HCEC 1CT (cell line): ENCODE results near the gene STK11.
A peak's percentile ranks its signal among the peaks of the same experiment; 100 is the strongest.
"Not testable (repeated sequence)": the region's sequence is repeated elsewhere in the genome, so short reads cannot be mapped to it uniquely, and the experiment has no call there.

Experiments
- DNase-seq: peaks from one replicate; pipeline ENCODE4 v3.0.0-alpha.2; 2017

The STK11 gene

DNA sequence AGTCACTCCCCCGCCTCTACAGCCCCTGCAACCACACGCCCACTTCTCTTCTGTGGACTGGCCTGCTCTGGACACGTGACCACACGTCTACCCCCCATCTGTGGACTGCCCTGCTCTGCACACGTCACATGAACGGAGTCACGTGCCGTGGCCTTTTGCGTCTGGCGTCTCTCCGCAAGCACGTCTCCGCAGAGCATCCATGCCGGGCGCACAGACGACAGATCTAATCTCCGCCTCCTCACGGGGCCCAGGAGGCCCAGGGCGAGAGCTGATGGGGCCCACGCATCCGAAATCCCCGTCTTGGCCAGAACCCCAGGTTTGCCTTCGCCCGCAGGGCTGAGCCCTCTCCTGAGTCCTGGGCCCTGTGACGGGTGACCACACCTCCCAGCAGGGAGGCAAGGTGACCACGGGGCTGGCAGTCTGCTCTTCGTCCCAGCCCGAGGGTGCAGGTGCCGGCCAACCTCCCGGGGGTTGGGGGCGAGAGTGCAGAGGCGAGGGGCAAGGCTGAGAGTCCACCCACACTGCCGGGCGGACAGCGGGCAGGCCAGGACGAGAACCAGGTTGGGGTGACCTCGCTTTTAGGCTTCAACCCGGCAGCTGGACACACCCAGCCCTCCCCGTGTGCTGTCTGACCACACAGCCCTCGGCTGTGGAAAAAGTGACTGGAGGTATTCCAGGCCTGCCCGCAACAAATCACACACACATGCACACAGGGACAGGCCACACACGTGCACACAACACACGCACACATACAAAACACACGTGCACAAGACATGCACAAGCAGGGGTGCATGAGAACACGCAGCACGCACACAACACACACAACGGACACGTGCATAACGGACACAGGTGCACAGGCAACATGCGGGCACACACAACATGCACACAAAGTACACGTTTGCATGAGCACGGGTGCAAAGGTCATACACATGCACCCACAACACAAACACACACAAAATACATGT lies 35.4 kb upstream of the STK11 start:
- peak; percentile 86 for DNase-seq

GRCh38 chr19:1170938-1171754 lies 34.4 kb upstream of the STK11 start:
- no peak for DNase-seq

DNA sequence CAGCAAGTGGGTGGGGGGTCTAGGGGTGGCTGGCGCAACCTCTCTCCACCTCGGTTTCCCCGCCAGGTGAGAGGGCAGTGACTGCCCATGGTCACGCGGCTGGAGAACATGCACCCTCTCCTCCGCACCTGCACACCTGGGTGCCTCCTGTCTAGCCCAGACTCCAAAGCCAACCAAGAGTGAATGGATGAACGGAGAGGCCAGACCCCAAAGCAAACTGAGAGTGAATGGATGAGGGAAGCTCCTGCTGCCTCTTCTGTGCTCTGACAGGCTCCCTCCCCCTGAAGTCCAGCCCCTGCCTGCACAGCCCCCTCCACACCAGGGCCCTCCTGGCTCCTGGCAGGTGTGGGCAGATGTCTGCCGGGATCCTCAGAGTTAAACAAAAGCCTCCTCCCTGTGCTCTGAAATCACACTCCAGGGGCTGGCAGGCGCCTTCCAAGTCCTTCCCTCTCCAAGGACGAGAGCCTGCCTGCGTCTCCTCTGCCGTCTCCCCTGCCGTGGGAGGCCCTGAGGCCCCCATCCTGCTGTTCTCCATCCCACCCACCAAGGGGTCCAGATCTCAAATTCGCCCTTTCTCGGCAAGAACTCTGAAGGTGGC lies 33.7 kb upstream of the STK11 start:
- no peak for DNase-seq

DNA sequence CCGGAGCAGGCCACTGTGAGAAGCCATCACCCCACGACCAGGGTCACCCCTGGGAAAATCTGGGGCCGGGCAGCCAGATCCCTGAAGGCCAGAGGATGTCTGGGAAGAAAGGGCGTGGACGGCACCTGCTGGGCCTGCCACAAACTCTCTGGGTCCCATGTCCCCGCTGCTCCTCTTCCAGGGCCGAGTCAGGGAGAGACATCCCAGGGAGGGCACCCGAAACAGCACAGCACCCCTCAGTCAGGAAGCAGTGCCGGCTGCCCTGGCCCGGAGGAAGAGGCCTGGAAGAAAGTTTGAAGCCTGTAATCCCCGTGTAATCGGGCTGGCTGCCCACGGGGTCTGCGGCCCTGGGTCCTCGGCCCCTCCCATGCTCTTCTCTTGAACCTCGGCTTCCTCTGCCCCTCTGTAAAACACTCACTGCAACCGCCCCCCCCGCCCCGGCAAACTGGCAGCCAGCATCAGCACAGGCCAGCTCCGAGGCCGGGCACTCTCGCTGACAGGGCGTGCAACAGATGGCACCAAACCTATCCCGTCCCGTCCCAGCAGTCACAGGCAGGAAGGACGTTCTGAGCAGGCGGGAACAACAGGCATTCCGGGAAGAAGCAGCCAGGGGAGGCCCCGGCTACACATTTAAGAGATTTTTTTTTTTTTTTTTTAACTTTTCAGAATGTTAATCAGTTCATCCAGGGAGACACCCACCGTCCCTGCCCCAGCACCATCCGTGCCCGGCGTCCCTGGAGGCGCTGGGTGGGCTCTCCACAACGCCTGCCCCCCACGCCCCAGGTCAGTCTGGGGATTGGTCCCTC lies 33.0 kb upstream of the STK11 start:
- DNase-seq, result peak; percentile 61

DNA sequence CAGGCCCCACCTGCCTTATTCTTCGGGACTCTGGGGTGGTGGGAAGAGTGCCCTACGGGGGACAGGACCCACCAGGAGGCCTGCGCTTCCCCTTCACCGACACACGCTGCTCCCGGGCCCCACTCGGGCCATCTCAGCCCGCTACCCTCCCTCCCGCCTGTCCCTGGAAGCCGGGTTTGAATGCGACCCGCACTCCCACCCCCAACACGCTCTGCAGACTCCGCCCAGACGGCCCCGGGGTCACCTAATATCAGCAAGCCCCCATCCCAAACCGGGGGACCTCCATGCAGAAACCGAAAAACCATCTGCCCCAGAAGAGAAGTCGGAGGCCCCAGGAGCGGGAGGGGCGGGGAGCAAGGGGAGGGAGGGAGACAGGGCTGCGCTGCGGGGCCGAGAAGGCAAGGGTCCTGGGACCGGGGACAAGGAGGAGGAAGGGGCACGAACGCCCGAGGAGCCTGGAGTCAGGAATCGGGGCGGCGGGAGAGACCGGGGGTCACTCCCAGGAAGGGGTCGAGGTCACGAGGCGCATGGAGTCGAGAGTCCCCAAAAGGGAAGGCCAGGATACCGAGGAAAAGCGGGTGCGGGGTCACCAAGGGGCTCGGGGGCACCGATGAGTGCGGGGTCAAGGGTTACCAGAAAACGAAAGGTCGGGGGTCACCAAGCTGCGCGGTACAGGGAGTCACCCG lies 32.3 kb upstream of the STK11 start:
- no peak for DNase-seq

DNA sequence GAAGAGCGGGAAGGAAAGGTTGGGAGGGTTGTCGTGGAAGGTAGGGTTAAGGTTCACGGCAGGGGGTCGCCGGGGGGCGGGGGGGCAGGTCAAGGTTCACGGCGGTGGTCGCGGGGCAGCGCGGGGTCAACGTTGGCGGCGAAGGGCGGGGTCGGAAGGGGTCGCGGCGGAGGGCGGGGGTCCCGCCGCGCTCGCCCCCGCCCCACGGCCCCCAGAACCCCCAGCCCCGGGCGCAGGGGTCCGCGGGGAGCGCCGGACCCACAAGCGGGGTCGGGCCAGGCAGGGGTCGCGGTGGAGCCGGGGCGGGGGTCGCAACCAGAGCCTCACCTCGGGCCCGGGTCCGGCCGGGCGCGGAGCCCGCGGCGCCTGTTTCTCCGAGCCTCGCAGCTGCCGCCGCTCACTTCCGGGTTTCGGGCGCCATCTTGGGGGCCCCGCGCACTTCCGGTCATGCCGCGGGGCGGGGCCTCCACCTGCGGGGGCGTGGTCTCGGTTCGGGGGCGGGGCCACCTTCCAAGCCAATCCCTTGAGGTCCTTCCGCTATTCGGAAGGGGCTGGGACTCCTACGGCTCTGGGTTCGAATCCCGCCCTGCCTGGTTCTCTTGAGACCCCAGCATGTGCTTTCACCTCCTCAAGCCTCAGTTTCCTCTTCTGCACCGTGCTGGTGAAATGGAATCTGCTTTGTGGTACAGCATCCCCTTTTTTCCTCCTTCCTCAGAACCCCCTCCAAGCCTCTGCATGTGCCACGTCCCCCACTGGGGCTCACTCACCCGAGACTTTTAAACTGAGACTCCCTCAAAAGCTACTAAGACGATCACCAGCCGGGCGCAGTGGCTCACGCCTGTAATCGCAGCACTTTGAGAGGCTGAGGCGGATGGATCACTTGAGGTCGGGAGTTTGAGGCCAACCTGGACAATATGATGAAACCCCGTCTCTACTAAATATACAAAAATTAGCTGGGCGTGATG lies 31.5 kb upstream of the STK11 start, which contains the start of gene SBNO2:
Gene SBNO2 (minus strand): TSS at position 424 of the 965 bp plus-strand sequence. CDS start 19,992 bp downstream, outside the sequence.
- peak; percentile 83 for DNase-seq

DNA sequence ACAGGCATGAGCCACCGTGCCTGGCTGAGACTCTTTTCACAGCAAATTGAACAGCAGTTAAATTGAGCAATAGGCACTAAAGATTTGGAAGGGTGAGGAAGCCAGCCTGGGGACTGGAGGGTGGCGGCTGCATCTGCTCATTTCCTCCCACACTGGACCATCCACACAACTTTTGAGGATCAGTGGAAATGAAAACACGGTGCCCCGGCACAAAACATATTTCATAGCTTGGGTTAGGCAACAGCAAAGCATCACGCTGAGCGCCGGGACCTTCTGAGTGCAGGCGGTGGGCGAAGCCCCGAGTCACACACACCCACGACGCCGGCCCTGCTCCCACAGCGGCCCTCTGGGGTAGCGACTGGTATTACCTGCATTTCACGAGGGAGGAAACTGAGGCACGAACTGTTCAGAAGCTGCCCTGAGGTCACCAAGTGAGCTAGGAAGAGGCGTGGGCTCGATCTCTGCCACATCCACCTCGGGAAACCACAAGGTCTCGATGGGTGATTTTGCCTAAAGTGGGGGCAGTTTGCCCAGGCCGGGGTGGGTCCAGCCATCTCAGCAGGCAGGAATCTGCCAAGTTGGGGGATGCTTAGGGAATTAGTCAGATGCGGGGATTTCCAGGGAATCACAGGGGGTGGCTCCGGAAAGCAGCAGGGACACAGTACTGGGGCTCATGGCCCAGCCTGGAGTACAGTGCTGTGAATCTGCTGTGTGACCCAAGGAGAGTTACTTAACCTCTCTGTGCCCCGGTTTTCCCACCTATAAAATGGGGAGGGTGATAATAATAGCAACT lies 28.1 kb upstream of the STK11 start:
- DNase-seq, result peak; percentile 93

- DNase-seq, result no peak
Measured at GRCh38 chr19:1181606-1182005, 24.0 kb upstream of the STK11 start.

DNA sequence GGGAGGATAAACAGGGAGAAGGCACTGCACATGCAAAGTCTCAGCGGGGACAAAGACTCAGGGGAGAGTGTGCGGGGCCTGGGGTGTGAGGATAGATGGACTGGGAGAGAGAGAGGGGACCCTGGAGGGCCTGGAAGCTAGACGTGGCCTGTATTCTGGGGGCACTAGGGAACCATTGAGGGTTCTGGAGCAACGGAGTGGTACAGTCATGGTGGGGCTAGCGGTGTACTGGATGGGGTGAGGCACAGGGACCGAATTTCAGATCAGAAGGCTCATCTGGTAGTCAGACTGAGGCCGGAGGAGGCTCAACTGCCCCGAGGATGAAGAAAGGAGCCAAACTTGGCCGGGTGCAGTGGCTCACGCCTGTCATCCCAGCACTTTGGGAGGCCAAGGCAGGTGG lies 23.5 kb upstream of the STK11 start:
- DNase-seq, result no peak

- no peak for DNase-seq
Measured at GRCh38 chr19:1182727-1183126, 22.9 kb upstream of the STK11 start.

DNA sequence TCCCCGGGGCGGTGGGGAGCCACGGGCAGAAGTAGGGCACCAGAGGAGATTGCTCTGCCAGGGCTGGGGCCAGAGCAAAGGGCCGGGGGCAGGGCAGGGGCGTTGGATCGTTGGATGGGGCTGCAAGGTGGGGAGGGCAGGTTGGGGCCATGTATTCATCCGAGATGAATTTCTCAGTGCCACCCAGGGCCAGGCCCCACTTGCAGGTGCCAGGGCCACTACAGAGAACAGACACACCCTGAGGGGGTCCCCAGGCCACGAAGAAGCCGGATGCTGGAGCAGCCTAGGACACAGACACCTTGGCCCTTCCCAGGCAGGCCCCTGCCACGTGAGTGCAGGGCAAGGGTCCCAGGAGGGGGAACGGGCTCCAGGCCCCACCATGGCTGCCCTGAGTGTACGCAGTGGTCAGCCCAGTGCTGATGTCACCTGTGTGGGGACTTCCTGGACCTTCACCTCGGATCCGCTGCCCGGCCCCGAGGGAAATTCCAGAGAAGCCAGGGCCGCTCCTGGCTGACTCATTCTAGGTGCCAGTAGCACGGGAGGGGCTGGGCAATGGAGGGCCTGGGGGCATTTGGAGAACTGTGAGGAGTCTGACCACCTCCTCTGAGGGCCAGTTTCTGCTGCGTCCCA lies 21.9 kb upstream of the STK11 start:
- DNase-seq, result no peak

- no peak for DNase-seq
Measured at GRCh38 chr19:1189419-1189818, 16.2 kb upstream of the STK11 start.

DNA sequence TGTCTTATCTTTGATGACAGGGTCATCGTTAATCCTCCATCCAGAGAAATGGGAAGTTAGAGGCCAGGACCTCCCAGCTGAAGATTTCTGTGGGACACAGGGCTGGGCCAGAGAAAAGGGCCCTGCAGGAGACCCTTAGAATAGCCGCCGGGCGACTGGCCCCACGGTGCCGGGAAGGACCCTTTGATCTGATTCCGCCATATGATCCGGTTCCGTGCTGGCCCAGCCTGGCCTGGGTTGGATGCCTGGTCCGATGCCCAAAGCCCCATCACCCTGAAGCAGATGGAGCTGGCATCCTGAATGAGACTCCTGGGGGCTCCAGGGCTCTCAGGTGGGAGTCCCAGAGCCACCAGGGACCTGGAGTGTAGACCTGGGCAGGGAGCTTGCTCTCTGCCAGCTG lies 6.0 kb upstream of the STK11 start:
- no peak for DNase-seq

GRCh38 chr19:1200614-1201013 lies 5.0 kb upstream of the STK11 start:
- DNase-seq, result not testable (repeated sequence)

- no peak for DNase-seq
Measured at GRCh38 chr19:1206150-1206863, 729 bp downstream of the STK11 start.

GRCh38 chr19:1206864-1207450 lies 1.4 kb downstream of the STK11 start:
- no peak for DNase-seq

- DNase-seq, result not testable (repeated sequence)
Measured at GRCh38 chr19:1208830-1209229, 3.3 kb downstream of the STK11 start.

DNA sequence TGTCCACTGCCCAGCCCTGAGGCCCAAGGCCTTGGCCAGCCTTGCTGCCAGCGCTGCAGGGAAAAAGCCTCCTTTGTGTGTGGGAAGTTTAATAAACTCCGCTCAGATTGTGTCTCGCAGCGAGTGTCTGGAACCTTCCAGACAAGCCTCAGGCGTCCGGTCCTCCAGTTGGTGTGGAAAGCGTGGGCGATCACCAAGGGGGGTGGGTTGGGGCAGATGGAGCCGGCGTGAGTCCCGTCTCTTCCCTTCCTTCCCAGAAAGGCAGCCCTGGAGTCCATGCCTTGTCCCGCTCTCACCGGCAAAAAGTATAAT lies 4.6 kb downstream of the STK11 start:
- no peak for DNase-seq
